Effector memory CD8-positive, alpha-beta T cell (primary cell): ENCODE results near the gene NSRP1.
"Not testable (repeated sequence)": the region's sequence is repeated elsewhere in the genome, so short reads cannot be mapped to it uniquely, and the experiment has no call there.

Source experiments
- ATAC-seq: fragments of 150-1000 bp; cut with Tn5 transposase; replicated peaks from 2 replicates; pipeline ENCODE4 v1.10.0; 2021; ENCODE audit warnings: mild to moderate bottlenecking, moderate library complexity
- DNase-seq, 3 experiments: peaks; one replicate each; pipeline ENCODE4 v3.0.0; 2021
- H3K27ac Mint-ChIP-seq, 2 donors: one replicate each; pipeline ENCODE4 v1.8.0; 2022; ENCODE audit warnings: mild to moderate bottlenecking in 2 of 2, mixed read lengths in 2 of 2, moderate library complexity in 2 of 2
- H3K27me3 Mint-ChIP-seq, 2 donors: one replicate each; pipeline ENCODE4 v1.8.0; 2022; ENCODE audit warnings: mixed read lengths in 2 of 2
- H3K36me3 Mint-ChIP-seq: one replicate; pipeline ENCODE4 v1.8.0; 2022; ENCODE audit warnings: mild to moderate bottlenecking, moderate library complexity, mixed read lengths; ENCODE audit not compliant: insufficient read depth
- H3K4me1 Mint-ChIP-seq, 2 donors: one replicate each; pipeline ENCODE4 v1.8.0; 2022; ENCODE audit warnings: low read depth in 2 of 2, mixed read lengths in 2 of 2
- H3K4me3 Mint-ChIP-seq, 2 donors: one replicate each; pipeline ENCODE4 v1.8.0; 2022; ENCODE audit warnings: mild to moderate bottlenecking in 2 of 2, mixed read lengths in 2 of 2, moderate library complexity in 2 of 2
- H3K9me3 Mint-ChIP-seq, 2 donors: one replicate each; pipeline ENCODE4 v1.8.0; 2022; ENCODE audit warnings: mixed read lengths in 2 of 2

The NSRP1 gene

DNA sequence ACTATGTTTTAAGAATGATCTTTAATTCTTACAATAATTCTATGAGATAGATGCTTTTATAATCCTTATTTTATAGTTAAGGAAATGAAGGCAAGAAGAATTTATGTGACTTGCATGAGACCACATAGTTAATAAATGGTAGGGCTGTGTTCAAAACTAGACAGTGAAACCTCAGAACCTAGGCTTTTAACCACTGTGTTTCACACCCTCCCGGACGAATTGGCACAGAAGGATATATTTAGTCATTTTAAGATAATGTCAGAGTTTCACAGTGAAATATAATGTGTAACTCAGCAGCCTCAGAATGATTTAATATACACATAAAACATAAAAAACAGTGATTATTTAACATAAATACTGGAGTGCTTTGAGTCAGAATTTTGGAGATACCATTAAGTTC, 57.0 kb downstream of the NSRP1 start:
- no peak for DNase-seq
- ATAC-seq, result peak; percentile 51
- no peaks in the 10 kb centered on the region for H3K27me3 Mint-ChIP-seq
- peaks cover 0 to 23% of the 10 kb centered on the region in 2 donors for H3K4me1 Mint-ChIP-seq
- no peak overlapping the region for H3K4me3 Mint-ChIP-seq
- peaks cover 50% of the 10 kb centered on the region for H3K36me3 Mint-ChIP-seq
- H3K27ac Mint-ChIP-seq, result peak overlapping the region in 1 of 2 donors; percentile 35
- no peaks in the 10 kb centered on the region for H3K9me3 Mint-ChIP-seq

DNA sequence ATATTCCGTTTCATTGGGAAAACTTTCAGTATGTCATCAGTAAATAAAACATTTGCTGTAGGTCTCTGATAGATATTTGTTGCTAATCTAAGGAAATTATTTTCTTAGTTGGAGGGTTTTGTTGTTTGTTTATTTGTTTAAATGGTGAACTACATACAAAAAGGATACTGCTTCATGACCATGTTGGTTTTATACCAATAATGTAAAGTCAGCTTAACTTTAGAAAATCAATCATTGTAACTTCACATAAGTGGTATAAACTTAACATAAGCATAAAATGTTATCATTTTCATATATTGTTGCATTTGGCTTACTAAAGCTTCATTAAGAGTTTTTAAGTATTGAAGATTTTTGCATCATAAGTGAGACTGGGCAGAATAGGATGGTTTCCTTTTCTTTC, 57.9 kb downstream of the NSRP1 start:
- Mint-ChIP-seq H3K27me3 (no peaks in the 10 kb centered on the region), H3K9me3 (no peaks in the 10 kb centered on the region), H3K27ac (peak overlapping the region in 1 of 2 donors; percentile 13), H3K36me3 (peaks cover 57% of the 10 kb centered on the region), H3K4me3 (no peak overlapping the region), H3K4me1 (peaks cover 0 to 18% of the 10 kb centered on the region in 2 donors)
- DNase-seq, result no peak
- ATAC-seq, result no peak

DNA sequence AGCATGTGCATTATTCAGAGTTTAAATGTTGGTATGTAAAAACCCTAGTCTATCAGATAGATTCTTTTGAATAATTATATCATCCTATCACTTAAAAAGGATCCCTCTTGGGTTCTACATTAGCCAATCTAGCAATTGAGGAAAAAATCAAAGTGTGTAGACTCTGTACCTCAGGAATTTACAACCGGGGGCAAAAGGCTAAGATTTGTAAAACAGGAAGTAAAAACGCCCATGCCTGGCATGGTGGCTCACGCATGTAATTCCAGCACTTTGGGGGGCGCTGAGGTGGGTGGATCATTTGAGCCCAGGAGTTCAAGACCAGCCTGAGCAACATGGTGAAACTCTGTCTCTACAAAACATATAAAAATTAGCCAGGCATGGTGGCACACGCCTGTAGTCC, 60.2 kb downstream of the NSRP1 start:
- ATAC-seq (no peak), DNase-seq (no peak)
- peaks cover 75% of the 10 kb centered on the region for H3K36me3 Mint-ChIP-seq
- peaks cover 0 to 10% of the 10 kb centered on the region in 2 donors for H3K4me1 Mint-ChIP-seq
- H3K27ac Mint-ChIP-seq, result no peak overlapping the region
- H3K4me3 Mint-ChIP-seq, result no peak overlapping the region
- no peaks in the 10 kb centered on the region for H3K27me3 Mint-ChIP-seq
- H3K9me3 Mint-ChIP-seq, result no peaks in the 10 kb centered on the region

- Mint-ChIP-seq H3K27me3 (no peaks in the 10 kb centered on the region), H3K4me3 (no peak overlapping the region), H3K36me3 (peaks cover 34% of the 10 kb centered on the region), H3K27ac (peak overlapping the region in 1 of 2 donors; percentile 39), H3K4me1 (no peaks in the 10 kb centered on the region), H3K9me3 (no peaks in the 10 kb centered on the region)
- no peak for DNase-seq
- no peak for ATAC-seq
These were observed 70.1 kb downstream of the NSRP1 start for GRCh38 chr17:30186761-30187160.

GRCh38 chr17:30187573-30187972, 71.0 kb downstream of the NSRP1 start:
- DNase-seq (no peak), ATAC-seq (no peak)
- Mint-ChIP-seq H3K4me1 (no peaks in the 10 kb centered on the region), H3K4me3 (no peak overlapping the region), H3K9me3 (no peaks in the 10 kb centered on the region), H3K27ac (peak overlapping the region in 1 of 2 donors; percentile 39), H3K36me3 (peaks cover 27% of the 10 kb centered on the region), H3K27me3 (no peaks in the 10 kb centered on the region)

- DNase-seq (no peak), ATAC-seq (no peak)
- H3K4me1 Mint-ChIP-seq, result peaks cover 0 to 3% of the 10 kb centered on the region in 2 donors
- H3K27ac Mint-ChIP-seq, result peak overlapping the region in 1 of 2 donors; percentile 7
- H3K4me3 Mint-ChIP-seq, result no peak overlapping the region
- H3K27me3 Mint-ChIP-seq, result no peaks in the 10 kb centered on the region
- peaks cover 23% of the 10 kb centered on the region for H3K36me3 Mint-ChIP-seq
- H3K9me3 Mint-ChIP-seq, result no peaks in the 10 kb centered on the region
These were observed 71.8 kb downstream of the NSRP1 start for GRCh38 chr17:30188211-30188939.

- no peaks in the 10 kb centered on the region for H3K27me3 Mint-ChIP-seq
- DNase-seq (no peak), ATAC-seq (no peak)
- H3K9me3 Mint-ChIP-seq, result no peaks in the 10 kb centered on the region
- H3K4me3 Mint-ChIP-seq, result no peak overlapping the region
- peaks cover 0 to 3% of the 10 kb centered on the region in 2 donors for H3K4me1 Mint-ChIP-seq
- peaks cover 9% of the 10 kb centered on the region for H3K36me3 Mint-ChIP-seq
- H3K27ac Mint-ChIP-seq, result no peak overlapping the region
These were observed 74.5 kb downstream of the NSRP1 start for GRCh38 chr17:30191072-30191471.

DNA sequence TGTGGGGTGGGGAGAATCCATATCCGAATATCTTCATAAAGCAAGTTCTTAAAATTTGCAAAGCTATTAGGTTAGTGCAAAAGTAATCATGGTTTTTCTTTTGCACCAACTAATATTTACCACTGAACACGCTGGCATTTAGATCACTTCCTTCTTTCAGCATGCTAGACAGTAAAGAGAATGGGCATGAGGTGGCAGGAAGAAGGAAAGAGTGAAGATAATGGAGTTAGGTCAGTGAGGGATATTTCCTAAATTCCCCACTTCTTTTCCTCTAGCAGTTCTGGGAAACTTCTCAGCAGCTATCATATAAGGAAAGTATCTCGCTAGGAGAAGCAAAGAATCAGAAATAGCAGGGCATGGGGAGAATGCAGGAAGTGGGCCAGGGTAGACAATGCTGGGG, 79.9 kb downstream of the NSRP1 start:
- Mint-ChIP-seq H3K27ac (no peak overlapping the region), H3K4me3 (no peak overlapping the region), H3K36me3 (no peaks in the 10 kb centered on the region), H3K4me1 (peaks cover 0 to 3% of the 10 kb centered on the region in 2 donors), H3K27me3 (peaks cover 11 to 13% of the 10 kb centered on the region in 2 donors), H3K9me3 (no peaks in the 10 kb centered on the region)
- DNase-seq (no peak), ATAC-seq (no peak)

GRCh38 chr17:30197416-30197815, 80.8 kb downstream of the NSRP1 start:
- Mint-ChIP-seq H3K27ac (no peak overlapping the region), H3K4me1 (peaks cover 0 to 3% of the 10 kb centered on the region in 2 donors), H3K27me3 (peaks cover 11 to 22% of the 10 kb centered on the region in 2 donors), H3K9me3 (no peaks in the 10 kb centered on the region), H3K4me3 (no peak overlapping the region), H3K36me3 (no peaks in the 10 kb centered on the region)
- ATAC-seq (no peak), DNase-seq (no peak)

GRCh38 chr17:30199600-30199999, 83.0 kb downstream of the NSRP1 start:
- Mint-ChIP-seq H3K9me3 (no peaks in the 10 kb centered on the region), H3K4me1 (no peaks in the 10 kb centered on the region), H3K4me3 (no peak overlapping the region), H3K27me3 (peaks cover 23 to 44% of the 10 kb centered on the region in 2 donors), H3K36me3 (peaks cover 3% of the 10 kb centered on the region), H3K27ac (no peak overlapping the region)
- ATAC-seq, result no peak
- DNase-seq, result no peak

DNA sequence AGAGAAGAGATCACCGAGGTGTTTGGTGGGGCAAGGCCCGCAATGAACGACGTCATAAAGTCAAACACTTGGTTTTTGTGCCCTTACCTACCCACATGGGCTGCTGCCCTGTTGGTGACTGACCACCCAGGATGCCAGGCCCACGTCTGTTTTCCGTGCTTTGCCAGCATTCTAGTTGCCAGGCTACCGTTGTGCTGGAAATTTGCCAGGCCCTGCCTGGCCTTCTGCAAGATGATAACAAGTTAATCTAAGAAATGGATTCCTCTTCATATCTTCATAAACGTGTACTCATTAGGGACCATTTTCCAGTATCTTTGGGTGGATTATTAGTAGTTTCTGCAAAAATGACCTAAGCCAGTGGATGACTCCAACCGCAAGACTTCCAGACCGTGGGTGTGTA, 83.5 kb downstream of the NSRP1 start:
- H3K27ac Mint-ChIP-seq, result no peak overlapping the region
- H3K4me1 Mint-ChIP-seq, result no peaks in the 10 kb centered on the region
- peaks cover 3% of the 10 kb centered on the region for H3K36me3 Mint-ChIP-seq
- H3K4me3 Mint-ChIP-seq, result no peak overlapping the region
- DNase-seq, result no peak
- no peaks in the 10 kb centered on the region for H3K9me3 Mint-ChIP-seq
- peaks cover 23 to 49% of the 10 kb centered on the region in 2 donors for H3K27me3 Mint-ChIP-seq
- no peak for ATAC-seq

- not testable (repeated sequence) for ATAC-seq, H3K36me3 Mint-ChIP-seq, H3K4me1 Mint-ChIP-seq, H3K27ac Mint-ChIP-seq, H3K4me3 Mint-ChIP-seq, H3K9me3 Mint-ChIP-seq, DNase-seq
- H3K27me3 Mint-ChIP-seq, result peaks cover 23 to 55% of the 10 kb centered on the region in 2 donors
These were observed 84.0 kb downstream of the NSRP1 start for GRCh38 chr17:30200656-30201055.

GRCh38 chr17:30203471-30203981, 86.9 kb downstream of the NSRP1 start:
- H3K9me3 Mint-ChIP-seq, result no peaks in the 10 kb centered on the region
- ATAC-seq (no peak), DNase-seq (no peak)
- peaks cover 3% of the 10 kb centered on the region for H3K36me3 Mint-ChIP-seq
- no peak overlapping the region for H3K4me3 Mint-ChIP-seq
- no peak overlapping the region for H3K27ac Mint-ChIP-seq
- peaks cover 26 to 76% of the 10 kb centered on the region in 2 donors for H3K27me3 Mint-ChIP-seq
- H3K4me1 Mint-ChIP-seq, result no peaks in the 10 kb centered on the region

DNA sequence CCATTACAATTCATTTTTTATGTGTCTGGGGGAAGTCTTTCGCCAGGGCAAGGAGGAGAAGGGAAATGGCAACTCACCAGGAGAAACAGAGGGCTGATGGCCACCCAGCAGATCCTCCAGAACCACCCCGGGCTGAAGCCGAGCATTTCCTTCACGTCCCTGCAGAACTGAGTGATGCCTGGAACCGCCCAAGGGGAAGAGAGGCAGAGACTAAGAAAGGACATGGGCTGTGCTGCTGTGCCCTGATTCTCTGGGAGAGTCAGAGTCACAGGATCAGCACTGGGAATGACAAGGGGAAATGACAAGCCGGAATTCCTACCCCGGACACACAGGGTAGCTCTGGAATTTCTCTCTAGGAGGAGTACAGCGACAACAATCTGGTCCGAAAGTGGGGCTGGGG, 91.0 kb downstream of the NSRP1 start:
- no peak overlapping the region for H3K4me3 Mint-ChIP-seq
- peaks cover 3% of the 10 kb centered on the region for H3K36me3 Mint-ChIP-seq
- DNase-seq, result no peak
- no peak for ATAC-seq
- peaks cover 6 to 7% of the 10 kb centered on the region in 2 donors for H3K4me1 Mint-ChIP-seq
- peaks cover 20 to 60% of the 10 kb centered on the region in 2 donors for H3K27me3 Mint-ChIP-seq
- no peaks in the 10 kb centered on the region for H3K9me3 Mint-ChIP-seq
- H3K27ac Mint-ChIP-seq, result peak overlapping the region in 1 of 2 donors; percentile 45
